Measurements from ENCODE around the gene CSRP2. TPM values are rescaled to one million over a fixed set of nuclear protein-coding genes. Genes with fewer than 3 reads are reported as not detected.

Gene CSRP2
- total and polyA plus RNA-seq, 2 donors (not counting 1 experiment from before 2014, with no cell fraction given), result 56.8 to 199 TPM

- Histone ChIP-seq H3K36me3 (ENCODE audit: control insufficient read depth, insufficient read depth, low read length) (no peaks in the 10 kb centered on the region), H3K79me2 (ENCODE audit: control insufficient read depth, insufficient read depth, low read length) (no peaks in the 10 kb centered on the region), H3K27me3 (ENCODE audit: control insufficient read depth, insufficient read depth, low read length) (no peaks in the 10 kb centered on the region), H3K27ac (ENCODE audit: insufficient read depth, low read length) (no peak overlapping the region), H2AFZ (ENCODE audit: low read length) (no peak overlapping the region), H3K4me3 (replicated peaks in 1 of 4; ENCODE audit: control extremely low read depth in 1 of 4, insufficient read depth in 1 of 4, low read depth in 3 of 4, low read length in 4 of 4) (no peak overlapping the region), H3K4me1 (ENCODE audit: control insufficient read depth, extremely low read depth, insufficient read depth, low read length) (no peaks in the 10 kb centered on the region), H3K9me3 (ENCODE audit: control insufficient read depth, insufficient read depth, low read depth, low read length) (no peaks in the 10 kb centered on the region), H4K20me1 (ENCODE audit: control insufficient read depth, extremely low read depth, insufficient read depth, low read length) (no peaks in the 10 kb centered on the region), H3K9ac (ENCODE audit: insufficient read depth, low read length) (no peak overlapping the region), H3K4me2 (ENCODE audit: extremely low read depth, insufficient read depth, low read length) (no peak overlapping the region)
- TF ChIP-seq CTCF (conservative IDR thresholded peaks at IDR 0.05 in 1 of 2, IDR thresholded peaks at IDR 0.05 in 1 of 2; ENCODE audit: low read depth in 1 of 2, low read length in 2 of 2), result no peak
- no peak for TF ChIP-seq EZH2 (IDR thresholded peaks at IDR 0.05; ENCODE audit: low read length, missing control alignments)
- DNase-seq (ENCODE audit: low read depth in 2 of 2), result no peak
These were observed 17.0 kb upstream of the CSRP2 start for GRCh38 chr12:76895796-76896195.

GRCh38 chr12:76891609-76892008, 12.8 kb upstream of the CSRP2 start:
- no peak overlapping the region for H2AFZ ChIP-seq (ENCODE audit: low read length)
- no peaks in the 10 kb centered on the region for H4K20me1 ChIP-seq (ENCODE audit: control insufficient read depth, extremely low read depth, insufficient read depth, low read length)
- no peak for DNase-seq (ENCODE audit: low read depth in 2 of 2)
- H3K36me3 ChIP-seq (ENCODE audit: control insufficient read depth, insufficient read depth, low read length), result no peaks in the 10 kb centered on the region
- H3K4me1 ChIP-seq (ENCODE audit: control insufficient read depth, extremely low read depth, insufficient read depth, low read length), result no peaks in the 10 kb centered on the region
- no peaks in the 10 kb centered on the region for H3K27me3 ChIP-seq (ENCODE audit: control insufficient read depth, insufficient read depth, low read length)
- no peak overlapping the region for H3K9ac ChIP-seq (ENCODE audit: insufficient read depth, low read length)
- H3K27ac ChIP-seq (ENCODE audit: insufficient read depth, low read length), result no peak overlapping the region
- no peaks in the 10 kb centered on the region for H3K9me3 ChIP-seq (ENCODE audit: control insufficient read depth, insufficient read depth, low read depth, low read length)
- H3K4me3 ChIP-seq (replicated peaks in 1 of 4; ENCODE audit: control extremely low read depth in 1 of 4, insufficient read depth in 1 of 4, low read depth in 3 of 4, low read length in 4 of 4), result no peak overlapping the region
- H3K79me2 ChIP-seq (ENCODE audit: control insufficient read depth, insufficient read depth, low read length), result no peaks in the 10 kb centered on the region
- TF ChIP-seq CTCF (conservative IDR thresholded peaks at IDR 0.05 in 1 of 2, IDR thresholded peaks at IDR 0.05 in 1 of 2; ENCODE audit: low read depth in 1 of 2, low read length in 2 of 2) (no peak), EZH2 (IDR thresholded peaks at IDR 0.05; ENCODE audit: low read length, missing control alignments) (no peak)
- H3K4me2 ChIP-seq (ENCODE audit: extremely low read depth, insufficient read depth, low read length), result no peak overlapping the region

GRCh38 chr12:76890151-76891143, 11.6 kb upstream of the CSRP2 start:
- no peak overlapping the region for H3K9ac ChIP-seq (ENCODE audit: insufficient read depth, low read length)
- no peak overlapping the region for H3K27ac ChIP-seq (ENCODE audit: insufficient read depth, low read length)
- no peaks in the 10 kb centered on the region for H3K79me2 ChIP-seq (ENCODE audit: control insufficient read depth, insufficient read depth, low read length)
- no peak overlapping the region for H2AFZ ChIP-seq (ENCODE audit: low read length)
- no peaks in the 10 kb centered on the region for H3K27me3 ChIP-seq (ENCODE audit: control insufficient read depth, insufficient read depth, low read length)
- peak in 1 of 2 donors; percentile 51 for DNase-seq (ENCODE audit: low read depth in 2 of 2)
- no peak overlapping the region for H3K4me2 ChIP-seq (ENCODE audit: extremely low read depth, insufficient read depth, low read length)
- TF ChIP-seq EZH2 (IDR thresholded peaks at IDR 0.05; ENCODE audit: low read length, missing control alignments) (no peak), CTCF (conservative IDR thresholded peaks at IDR 0.05 in 1 of 2, IDR thresholded peaks at IDR 0.05 in 1 of 2; ENCODE audit: low read depth in 1 of 2, low read length in 2 of 2) (no peak)
- H4K20me1 ChIP-seq (ENCODE audit: control insufficient read depth, extremely low read depth, insufficient read depth, low read length), result no peaks in the 10 kb centered on the region
- no peaks in the 10 kb centered on the region for H3K4me1 ChIP-seq (ENCODE audit: control insufficient read depth, extremely low read depth, insufficient read depth, low read length)
- no peaks in the 10 kb centered on the region for H3K36me3 ChIP-seq (ENCODE audit: control insufficient read depth, insufficient read depth, low read length)
- H3K4me3 ChIP-seq (replicated peaks in 1 of 4; ENCODE audit: control extremely low read depth in 1 of 4, insufficient read depth in 1 of 4, low read depth in 3 of 4, low read length in 4 of 4), result no peak overlapping the region
- H3K9me3 ChIP-seq (ENCODE audit: control insufficient read depth, insufficient read depth, low read depth, low read length), result no peaks in the 10 kb centered on the region

Data from fibroblast of lung (primary cell).